IPS-NIHi7 (cell line): ENCODE results near the gene CWH43.
"Not testable (repeated sequence)": the region's sequence is repeated elsewhere in the genome, so short reads cannot be mapped to it uniquely, and the experiment has no call there.

Experiments
- DNase-seq: peaks from one replicate; pipeline ENCODE4 v3.0.0; 2012; ENCODE audit warnings: mixed read lengths; ENCODE audit errors: extremely low spot score

Gene CWH43

DNA sequence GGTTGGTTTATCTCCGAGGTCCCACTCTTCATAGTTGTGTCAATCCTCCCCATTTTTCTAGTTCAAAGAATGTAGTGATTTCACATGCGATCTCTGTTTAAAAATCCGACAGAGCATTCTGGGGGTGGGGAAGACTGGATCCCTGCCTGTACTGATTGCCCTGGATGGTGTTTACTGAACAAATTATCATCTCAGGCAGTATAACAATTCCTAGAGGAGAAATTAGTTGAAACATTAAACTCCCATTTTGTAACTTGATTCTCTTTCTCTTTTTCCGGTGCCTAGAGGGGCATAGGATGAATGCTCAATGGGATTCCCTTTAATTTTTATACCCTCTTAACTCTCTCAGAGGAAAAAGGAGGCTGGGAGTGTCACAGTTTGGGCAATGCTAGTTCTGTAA lies 10.0 kb upstream of the CWH43 start:
- DNase-seq, result no peak

DNA sequence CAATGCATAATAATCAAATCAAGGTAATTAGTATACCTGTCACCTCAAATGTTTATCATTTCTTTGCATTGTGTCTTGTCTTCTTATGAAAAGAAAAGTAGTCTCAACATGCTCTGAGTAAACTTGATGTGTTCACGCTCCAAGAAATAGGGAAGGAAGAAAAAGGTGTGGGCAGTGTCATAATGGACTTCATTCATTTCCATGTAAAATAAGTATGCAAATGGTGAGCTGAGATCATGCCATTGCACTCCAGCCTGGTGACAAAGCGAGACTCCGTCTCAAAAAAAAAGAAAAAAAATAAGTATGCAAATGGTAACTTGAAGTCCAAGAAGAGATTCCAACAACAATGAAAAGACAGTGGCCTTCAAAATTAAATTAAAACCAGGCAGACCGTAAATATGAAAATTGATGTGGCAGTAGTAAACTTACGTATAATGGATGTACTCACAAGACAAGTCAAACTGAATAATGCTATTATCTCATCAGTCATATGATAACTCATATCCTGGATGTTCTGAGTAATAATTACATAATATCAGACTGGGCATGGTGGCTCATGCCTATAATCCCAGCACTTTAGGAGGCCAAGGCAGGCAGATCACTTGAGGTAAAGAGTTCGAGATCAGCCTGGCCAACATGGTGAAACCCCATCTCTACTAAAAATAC lies 6.0 kb upstream of the CWH43 start:
- DNase-seq, result no peak

DNA sequence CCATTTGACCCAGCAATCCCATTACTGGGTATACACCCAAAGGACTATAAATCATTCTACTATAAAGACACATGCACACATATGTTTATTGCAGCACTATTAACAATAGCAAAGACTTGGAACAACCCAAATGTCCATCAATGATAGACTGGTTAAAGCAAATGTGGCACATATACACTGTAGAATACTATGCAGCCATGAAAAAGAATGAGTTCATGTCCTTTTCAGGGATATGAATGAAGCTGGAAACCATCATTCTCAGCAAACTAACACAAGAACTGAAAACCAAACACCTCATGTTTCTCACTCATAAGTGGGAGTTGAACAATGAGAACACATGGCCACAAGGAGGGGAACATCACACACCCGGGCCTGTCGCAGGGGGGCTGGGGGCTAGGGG lies 2.1 kb upstream of the CWH43 start:
- not testable (repeated sequence) for DNase-seq

DNA sequence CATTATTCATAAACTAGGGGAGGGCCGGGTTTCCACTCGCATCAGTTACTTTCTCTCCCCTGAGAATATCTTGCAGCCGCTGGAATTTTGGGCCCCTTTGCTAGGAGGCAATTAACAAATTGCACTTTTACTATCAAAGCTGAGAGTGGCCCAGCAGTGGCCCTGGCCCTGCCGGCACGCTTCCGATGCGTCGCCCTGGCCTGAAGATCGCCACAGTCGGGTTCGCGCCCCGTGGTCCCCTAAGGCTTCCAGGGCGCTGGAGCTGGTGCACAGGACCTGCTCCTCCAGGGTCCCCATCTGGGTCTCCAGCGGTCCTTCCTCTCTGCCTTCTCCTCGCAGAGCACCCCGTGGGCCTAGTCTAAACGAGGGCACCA lies 486 bp upstream of the CWH43 start:
- no peak for DNase-seq

DNA sequence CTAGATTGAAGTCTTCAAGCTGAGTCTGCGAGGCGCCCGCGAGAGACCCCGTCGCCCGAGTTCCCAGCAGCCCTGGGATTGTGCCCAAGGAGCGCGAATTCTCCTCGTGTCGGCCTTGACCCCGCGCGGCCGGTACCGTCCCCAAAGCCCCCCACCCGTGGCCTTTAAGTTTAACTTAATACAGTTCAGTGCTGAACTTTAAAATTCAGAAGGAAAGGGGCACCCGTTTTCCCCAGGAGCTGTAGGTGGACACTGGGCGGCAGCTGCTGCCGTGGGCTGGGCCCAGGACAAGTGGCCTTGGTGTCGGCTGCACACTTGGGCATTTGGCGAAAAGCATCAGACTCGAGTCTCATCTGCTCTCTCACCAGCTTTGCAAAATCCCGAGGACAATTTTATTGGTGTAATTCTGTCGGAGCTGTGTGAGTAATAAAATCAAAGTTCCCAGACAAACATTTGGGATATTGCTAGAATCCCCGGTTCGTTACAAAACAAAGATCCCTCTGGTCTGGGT lies 634 bp downstream of the CWH43 start:
- no peak for DNase-seq

DNA sequence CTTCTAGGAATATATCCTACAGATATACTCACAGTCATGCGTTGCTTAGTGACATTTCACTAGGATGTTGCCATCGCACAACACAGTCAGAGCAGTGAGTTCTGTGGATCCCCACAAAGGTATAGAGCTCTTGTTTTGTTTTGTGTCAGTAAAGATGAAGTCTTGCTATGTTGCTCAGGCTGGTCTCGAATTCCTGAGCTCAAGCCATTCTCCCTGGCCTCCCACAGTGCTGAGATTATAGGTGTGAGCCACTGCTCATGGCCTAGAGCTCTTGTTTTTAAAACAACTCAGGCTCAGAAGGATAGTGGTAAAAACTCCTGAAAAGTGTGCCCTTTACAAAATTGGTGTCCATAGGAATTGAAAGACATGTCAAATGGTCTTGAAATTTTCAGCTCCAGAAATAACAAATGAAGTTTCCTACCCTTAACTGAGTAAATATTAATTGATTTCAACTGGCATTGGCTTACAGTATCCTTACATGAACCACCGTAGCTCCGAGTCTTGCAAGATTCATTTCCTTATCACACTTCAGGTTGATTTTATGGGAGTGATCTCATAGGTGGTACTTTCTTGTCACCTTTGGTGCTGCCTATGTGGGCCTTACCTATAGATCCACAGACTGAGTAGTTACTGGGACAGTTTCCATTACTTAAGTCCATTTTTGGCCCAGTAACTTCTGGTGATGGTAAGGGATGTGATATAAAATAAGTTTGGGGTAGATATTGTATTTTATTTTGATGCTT lies 3.6 kb downstream of the CWH43 start:
- no peak for DNase-seq

DNA sequence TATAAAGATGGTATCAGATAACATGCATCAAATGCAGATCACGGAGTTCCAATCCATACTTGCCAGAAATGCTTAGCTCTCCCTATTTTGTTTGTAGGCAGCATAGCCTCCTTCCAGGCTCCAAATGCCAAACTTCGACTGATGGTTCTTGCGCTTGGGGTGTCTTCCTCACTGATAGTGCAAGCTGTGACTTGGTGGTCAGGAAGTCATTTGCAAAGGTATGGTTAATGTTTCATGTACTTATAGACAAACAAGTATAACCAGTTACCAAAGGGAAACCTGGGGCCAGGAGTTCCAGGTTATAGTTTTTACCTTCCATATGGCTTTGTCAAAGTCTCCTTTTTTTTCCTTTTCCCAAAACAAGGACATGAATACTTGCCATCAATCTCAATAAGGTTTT lies 5.3 kb downstream of the CWH43 start:
- no peak for DNase-seq

DNA sequence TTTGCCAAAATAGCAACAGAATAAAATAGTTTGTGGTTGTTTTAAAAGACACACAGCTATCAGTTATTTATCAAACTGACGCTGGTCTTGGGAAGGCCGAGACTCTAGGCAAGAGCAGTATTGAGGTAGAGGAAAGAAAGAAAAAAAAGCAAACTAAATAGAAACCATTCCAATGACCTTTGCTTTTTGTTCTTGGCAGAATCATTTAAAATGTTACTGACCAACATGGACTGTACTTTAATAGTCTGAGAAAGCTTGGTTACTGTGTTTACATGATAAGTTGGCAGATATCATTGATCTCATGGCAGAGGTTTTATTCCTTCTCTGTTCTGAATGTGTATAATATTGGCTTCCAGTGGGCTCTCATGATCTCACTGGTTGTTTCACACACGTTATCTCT lies 11.9 kb downstream of the CWH43 start:
- no peak for DNase-seq

DNA sequence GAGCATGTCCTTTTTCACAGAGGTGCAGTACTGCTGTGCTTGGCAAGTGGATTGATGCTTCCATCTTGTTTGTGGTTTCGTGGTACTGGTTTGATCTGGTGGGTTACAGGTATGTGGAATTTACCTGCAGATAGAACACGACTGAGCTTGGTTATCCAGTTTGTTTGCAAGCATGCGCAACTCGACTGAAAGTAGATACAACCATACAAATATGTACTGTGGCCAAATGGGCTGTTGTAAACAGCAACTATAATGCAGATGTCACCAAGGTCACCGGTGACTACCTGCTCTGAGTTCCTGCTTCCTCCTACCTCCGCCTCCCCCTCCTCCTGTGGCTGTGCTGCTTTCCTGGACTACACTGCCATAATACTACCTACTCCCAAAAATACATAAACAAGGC lies 12.4 kb downstream of the CWH43 start:
- no peak for DNase-seq

DNA sequence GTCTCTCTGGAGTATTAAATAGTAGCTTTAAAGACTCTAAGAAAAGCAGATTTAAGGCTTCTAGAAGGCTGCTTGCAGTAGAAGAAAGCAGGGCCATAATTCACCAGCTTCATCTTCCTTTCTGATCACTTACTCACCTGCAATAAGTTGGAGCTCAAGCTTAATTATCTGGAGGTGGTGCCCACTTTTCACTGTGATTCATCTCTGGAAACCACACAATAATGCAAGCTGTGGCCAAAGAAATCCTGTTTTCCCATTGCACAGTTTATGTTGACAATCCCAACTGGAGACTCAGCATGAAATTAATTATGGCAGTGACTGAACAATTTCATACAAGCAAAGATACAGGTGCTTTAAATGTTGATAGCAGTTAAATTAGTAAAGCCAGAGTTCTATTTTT lies 14.7 kb downstream of the CWH43 start:
- DNase-seq, result no peak

DNA sequence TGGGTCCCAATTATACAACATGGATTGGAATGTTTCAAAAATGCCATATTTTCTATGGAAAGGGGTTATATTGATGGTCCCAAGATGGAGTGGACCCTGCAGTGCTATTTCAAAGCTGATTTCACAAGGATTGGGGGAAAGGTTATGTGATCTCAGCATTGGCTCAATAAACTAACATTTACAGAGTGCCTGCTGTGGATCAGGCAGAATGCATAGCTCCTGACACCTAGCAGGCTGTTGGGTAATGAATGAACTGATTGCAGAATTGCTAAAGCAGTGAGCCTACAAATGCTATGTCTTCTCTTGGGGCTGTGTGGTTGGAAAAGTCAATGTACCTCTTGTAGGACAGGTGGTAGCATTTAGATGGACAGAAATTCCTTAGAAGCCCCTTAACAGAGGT lies 16.9 kb downstream of the CWH43 start:
- no peak for DNase-seq

DNA sequence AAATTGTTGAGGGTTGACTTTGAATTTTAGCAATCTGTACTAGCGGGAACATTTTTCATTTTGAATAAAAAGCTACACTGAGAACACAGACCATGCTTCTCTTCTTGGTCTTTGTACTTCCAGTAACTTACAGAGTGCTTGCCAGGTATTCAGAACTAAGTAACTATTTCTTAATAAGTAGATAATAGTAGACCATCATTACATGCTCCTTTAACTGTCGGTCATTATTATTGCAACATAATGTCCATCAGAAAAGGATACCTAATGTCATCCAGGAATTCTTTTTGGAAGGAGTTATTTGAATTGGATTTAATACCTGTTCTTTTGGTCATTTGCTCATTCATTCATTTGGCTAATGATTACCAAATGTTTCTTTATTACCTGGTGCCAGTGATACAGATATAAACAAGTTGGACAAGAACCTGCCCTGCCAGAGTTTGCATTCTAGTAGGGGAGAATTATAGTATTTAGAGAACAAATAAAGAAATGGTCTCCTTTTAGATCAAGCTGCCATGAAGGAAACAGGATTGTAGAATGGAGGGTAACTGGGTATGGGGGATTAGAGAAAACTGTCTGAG lies 32.7 kb downstream of the CWH43 start:
- DNase-seq, result no peak

DNA sequence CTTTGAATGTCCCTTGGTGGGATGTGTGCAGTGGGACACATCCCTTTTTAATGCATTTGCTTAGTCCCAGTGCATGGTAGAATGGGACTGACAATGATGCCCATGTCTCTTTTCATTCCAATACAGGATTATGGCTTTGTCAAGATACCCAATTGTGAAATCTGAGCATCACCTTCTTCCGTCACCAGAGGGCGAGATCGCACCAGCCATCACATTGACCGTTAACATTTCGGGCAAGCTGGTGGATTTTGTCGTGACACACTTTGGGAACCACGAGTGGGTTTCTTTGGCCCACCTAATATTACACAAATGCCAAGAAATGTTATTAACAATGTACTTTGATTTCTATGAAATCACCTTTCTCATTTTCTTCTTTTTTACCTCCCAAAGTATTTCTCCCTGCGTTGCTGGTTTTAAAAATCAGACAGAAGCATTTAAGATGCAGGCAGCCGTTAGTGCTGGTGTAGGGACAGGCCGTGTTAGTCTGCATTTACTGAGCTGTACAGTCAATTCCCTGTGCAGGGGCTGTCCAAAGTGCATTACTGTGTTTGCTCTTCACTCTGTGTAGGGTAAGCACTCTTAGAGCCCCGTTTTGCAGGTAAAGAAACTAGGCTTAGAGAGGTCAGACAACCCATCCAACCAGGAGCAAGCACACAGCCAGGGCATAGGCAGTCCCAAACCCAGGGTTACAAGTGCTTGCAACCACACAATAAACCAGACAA lies 46.5 kb downstream of the CWH43 start:
- peak; percentile 18 for DNase-seq

DNA sequence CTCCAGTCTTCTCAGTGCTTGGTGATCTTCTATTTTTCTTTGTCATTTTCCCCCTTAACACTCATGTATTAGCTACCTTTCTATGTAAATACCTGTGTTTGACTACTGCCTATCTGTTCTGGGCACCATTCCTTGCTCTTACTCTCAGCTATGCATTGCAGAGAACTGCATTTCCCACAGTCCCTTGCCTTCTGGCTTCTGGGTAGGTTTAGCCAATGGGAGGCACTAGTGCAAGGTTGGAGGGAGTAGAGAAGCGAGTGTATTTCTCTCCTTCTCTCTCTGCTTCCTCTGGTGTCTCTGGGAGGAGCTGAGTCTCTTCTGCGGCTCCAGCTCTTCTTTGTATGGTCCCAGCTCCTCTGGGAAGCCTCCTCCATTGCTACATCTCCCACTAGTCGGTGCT lies 50.5 kb downstream of the CWH43 start:
- DNase-seq, result no peak

DNA sequence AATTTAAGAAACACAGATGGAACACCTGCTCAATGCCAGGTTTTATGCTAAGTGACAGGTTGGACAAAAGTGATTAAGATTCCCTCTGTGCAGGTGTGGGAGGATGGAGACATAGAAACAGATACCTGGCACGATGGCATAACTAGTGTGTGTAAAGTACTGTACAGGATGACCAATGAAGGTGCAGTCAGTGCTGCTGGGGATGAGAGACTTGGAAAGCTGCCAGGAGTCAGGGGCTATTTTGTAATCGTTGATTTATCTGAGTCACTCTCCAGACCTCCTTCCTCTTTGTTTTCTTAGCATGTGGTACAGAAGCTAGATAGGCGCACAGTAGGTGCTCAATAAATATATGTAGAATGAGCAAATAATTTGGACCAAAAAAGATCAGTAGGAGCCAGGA lies 58.2 kb downstream of the CWH43 start:
- no peak for DNase-seq

DNA sequence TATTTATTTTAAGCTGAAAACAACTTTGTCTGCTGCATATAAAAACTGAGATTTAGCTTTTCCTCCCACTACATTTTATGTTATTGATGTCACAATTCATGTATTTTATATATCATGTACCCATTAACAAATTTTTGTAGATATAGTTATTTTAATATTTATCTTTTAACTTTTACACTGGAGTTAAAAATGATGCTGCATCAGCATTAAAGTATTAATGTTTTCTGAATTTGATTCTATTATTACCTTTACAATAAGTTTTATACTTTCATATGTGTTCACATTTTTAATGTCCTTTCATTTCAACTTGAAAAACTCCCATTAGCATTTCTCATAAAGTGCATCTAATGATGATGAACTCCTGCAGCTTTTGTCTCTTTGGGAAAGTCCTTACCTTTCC lies 72.2 kb downstream of the CWH43 start:
- DNase-seq, result no peak

DNA sequence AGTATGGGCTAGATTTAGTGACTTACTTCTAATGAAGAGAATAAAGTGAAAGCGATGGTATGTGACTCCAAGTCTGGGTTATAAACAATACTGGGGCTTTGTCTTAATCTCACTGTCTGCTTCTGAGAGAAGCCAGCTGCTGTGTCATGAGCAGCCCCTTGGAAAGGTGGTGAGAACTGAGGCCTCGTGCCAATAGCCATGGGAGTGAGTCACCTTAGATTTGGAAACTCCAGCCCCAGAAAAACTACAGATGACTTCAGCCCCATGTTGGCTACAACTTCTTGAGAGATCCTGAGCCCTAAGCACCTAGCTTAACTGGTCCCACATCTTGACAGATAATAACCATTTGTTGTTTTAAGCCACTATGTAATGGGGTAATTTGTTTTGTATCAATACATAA lies 77.6 kb downstream of the CWH43 start:
- no peak for DNase-seq

DNA sequence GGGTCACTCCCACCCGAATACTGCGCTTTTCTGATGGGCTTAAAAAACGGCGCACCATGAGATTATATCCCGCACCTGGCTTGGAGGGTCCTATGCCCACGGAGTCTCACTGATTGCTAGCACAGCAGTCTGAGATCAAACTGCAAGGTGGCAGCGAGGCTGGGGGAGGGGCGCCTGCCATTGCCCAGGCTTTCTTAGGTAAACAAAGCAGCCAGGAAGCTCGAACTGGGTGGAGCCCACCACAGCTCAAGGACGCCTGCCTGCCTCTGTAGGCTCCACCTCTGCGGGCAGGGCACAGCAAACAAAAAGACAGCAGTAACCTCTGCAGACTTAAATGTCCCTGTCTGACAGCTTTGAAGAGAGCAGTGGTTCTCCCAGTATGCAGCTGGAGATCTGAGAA lies 86.1 kb downstream of the CWH43 start:
- not testable (repeated sequence) for DNase-seq

DNA sequence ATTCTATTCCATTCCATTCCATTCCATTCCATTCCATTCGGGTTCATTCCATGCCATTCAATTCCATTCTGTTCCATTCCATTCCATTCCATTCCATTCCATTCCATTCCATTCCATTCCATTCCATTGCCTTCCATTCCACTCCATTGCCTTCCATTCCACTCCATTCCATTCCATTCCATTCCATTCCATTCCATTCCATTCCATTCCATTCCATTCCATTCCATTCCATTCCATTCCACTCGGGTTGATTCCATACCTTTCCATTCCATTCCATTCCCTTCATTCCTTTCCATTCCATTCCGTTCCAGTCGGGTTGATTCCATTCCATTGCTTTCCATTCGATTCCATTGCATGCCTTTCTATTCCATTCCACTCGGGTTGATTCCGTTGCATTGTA lies 105.8 kb downstream of the CWH43 start:
- DNase-seq, result not testable (repeated sequence)

DNA sequence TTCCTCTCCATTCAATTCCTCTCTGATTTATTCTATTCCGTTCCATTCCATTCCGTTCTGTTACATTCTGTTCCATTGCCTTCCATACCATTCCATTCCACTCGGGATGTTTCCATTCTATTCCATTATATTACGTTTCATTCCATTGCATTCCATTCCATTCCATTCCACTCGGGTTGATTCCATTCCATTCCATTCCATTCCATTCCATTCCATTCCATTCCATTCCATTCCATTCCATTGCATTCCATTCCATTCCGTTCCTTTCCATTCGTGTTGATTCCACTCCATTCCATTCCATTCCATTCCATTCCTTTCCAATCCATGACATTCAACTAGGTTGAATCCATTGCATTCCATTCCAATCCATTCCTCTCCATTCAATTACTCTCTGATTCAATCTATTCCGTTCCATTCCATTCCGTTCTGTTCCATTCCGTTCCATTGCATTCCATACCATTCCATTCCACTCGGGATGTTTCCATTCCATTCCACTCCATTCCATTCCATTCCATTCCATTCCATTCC lies 106.6 kb downstream of the CWH43 start:
- not testable (repeated sequence) for DNase-seq

DNA sequence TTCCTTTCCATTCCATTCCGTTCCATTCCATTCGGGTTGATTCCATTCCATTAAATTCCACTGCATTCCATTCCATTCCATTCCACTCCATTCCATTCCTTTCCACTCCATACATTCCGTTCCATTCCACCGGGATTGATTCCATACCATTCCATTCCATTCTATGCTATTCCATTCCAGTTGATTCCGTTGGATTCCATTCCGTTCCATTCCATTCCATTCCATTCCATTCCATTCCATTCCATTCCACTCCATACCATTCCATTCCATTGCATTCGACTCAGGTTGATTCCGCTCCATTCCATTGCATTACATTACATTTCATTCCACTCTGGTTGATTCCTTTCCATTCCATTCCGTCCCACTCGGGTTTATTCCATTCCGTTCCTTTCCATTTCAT lies 110.1 kb downstream of the CWH43 start:
- not testable (repeated sequence) for DNase-seq

DNA sequence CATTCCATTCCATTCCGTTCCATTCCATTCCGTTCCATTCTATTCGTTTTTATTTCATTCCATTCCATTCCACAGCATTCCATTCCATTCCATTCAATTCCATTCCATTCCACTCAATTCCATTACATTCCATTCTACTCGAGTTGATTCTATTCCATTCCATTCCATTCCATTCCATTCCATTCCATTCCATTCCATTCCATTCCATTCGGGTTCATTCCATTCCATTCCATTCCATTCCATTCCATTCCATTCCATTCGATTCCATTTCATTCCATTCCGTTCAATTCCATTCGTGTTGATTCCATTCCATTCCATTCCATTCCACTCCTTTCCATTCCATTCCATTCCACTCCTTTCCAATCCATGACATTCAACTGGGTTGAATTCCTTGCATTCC lies 110.6 kb downstream of the CWH43 start:
- DNase-seq, result not testable (repeated sequence)
